Hematopoietic multipotent progenitor cell treated with erythropoietin and hydrocortisone succinate and interleukin-3 and kit ligand, for 4 days (in vitro differentiated cells): ENCODE results near the gene ST6GAL2.

Experiments used
- DNase-seq: peaks from one replicate; pipeline ENCODE4 v3.0.0-alpha.2; 2015

Gene ST6GAL2

GRCh38 chr2:106885971-106886915 is at the start of gene ST6GAL2:
ST6GAL2 (minus strand) TSS chr2:106886167; CDS start chr2:106843977, 42,190 bp downstream.
- DNase-seq: peak; percentile 68

- DNase-seq: peak; percentile 11
Measured at GRCh38 chr2:106932644-106933043, 46.7 kb upstream of the ST6GAL2 start.

- no peak for DNase-seq
Measured at GRCh38 chr2:106931717-106932335, 45.9 kb upstream of the ST6GAL2 start.

GRCh38 chr2:106921451-106921850 is 35.5 kb upstream of the ST6GAL2 start:
- peak; percentile 77 for DNase-seq

- no peak for DNase-seq
Measured at GRCh38 chr2:106919012-106919411, 33.0 kb upstream of the ST6GAL2 start.

GRCh38 chr2:106904242-106904641 is 18.3 kb upstream of the ST6GAL2 start:
- no peak for DNase-seq

- DNase-seq: peak; percentile 64
Measured at GRCh38 chr2:106899786-106900530, 14.0 kb upstream of the ST6GAL2 start.

- DNase-seq: no peak
Measured at GRCh38 chr2:106894545-106894944, 8.6 kb upstream of the ST6GAL2 start.

- peak; percentile 29 for DNase-seq
Measured at GRCh38 chr2:106892048-106892447, 6.1 kb upstream of the ST6GAL2 start.

- peak; percentile 73 for DNase-seq
Measured at GRCh38 chr2:106890606-106891005, 4.6 kb upstream of the ST6GAL2 start.

- peak; percentile 55 for DNase-seq
Measured at GRCh38 chr2:106886916-106887758, 1.2 kb upstream of the ST6GAL2 start.

- DNase-seq: peak; percentile 35
Measured at GRCh38 chr2:106885329-106885728, 638 bp downstream of the ST6GAL2 start.

GRCh38 chr2:106882673-106883072 is 3.3 kb downstream of the ST6GAL2 start:
- peak; percentile 56 for DNase-seq

- DNase-seq: no peak
Measured at GRCh38 chr2:106878206-106878605, 7.8 kb downstream of the ST6GAL2 start.

GRCh38 chr2:106876699-106877098 is 9.3 kb downstream of the ST6GAL2 start:
- DNase-seq: peak; percentile 49

GRCh38 chr2:106869512-106870275 is 16.3 kb downstream of the ST6GAL2 start:
- no peak for DNase-seq

- peak; percentile 37 for DNase-seq
Measured at GRCh38 chr2:106868275-106868674, 17.7 kb downstream of the ST6GAL2 start.

GRCh38 chr2:106867196-106867953 is 18.6 kb downstream of the ST6GAL2 start:
- no peak for DNase-seq

- DNase-seq: no peak
Measured at GRCh38 chr2:106866641-106867040, 19.3 kb downstream of the ST6GAL2 start.

- no peak for DNase-seq
Measured at GRCh38 chr2:106864051-106864450, 21.9 kb downstream of the ST6GAL2 start.

- DNase-seq: no peak
Measured at GRCh38 chr2:106863387-106863786, 22.6 kb downstream of the ST6GAL2 start.
